H1 (cell line): ENCODE data around the gene TRMT10B. TPM values are rescaled to one million over a fixed set of nuclear protein-coding genes. Genes with fewer than 3 reads are reported as not detected.

ENCODE experiments used
- CTCF ChIA-PET: fragments of 300-600 bp; sonication (Branson Sonifier 250); formaldehyde crosslinking; loops from one replicate; lab custom pipeline; 2021; ENCODE audit not compliant: partially characterized antibody; lab: Charles Lee
- POLR2A ChIA-PET: fragments of 300-600 bp; sonication (Branson Sonifier 250); formaldehyde crosslinking; loops from one replicate; lab custom pipeline; 2021; ENCODE audit warnings: inconsistent platforms; ENCODE audit not compliant: partially characterized antibody; lab: Charles Lee
- DNase-seq, 2 experiments: peaks; one replicate each; pipeline versions ENCODE4 v3.0.0 to v3.0.0-alpha.2; 2010 to 2022; ENCODE audit warnings: low spot score in 2 of 2, low read depth in 1 of 2, mixed read lengths in 1 of 2
- FAIRE-seq: peaks from 2 replicates; lab custom pipeline; 2011; peaks lifted over from hg19 to GRCh38; lab: Jason Lieb, UNC
- H2AFZ ChIP-seq: 2 replicates; pipeline ENCODE4 v1.8.1; 2012; ENCODE audit warnings: low read length, inconsistent platforms
- H2AK5ac ChIP-seq: 2 replicates; pipeline ENCODE4 v1.6.1; 2013; ENCODE audit warnings: low read depth, low read length
- H2BK120ac ChIP-seq: replicated peaks from 2 replicates; pipeline ENCODE3; 2013; ENCODE audit warnings: low read depth, low read length, inconsistent platforms
- H2BK12ac ChIP-seq: 2 replicates; pipeline ENCODE4 v1.6.1; 2013; ENCODE audit warnings: low read depth, low read length
- H2BK15ac ChIP-seq: 2 replicates; pipeline ENCODE4 v1.6.1; 2013; ENCODE audit warnings: low read length
- H2BK20ac ChIP-seq: 2 replicates; pipeline ENCODE4 v1.6.1; 2013; ENCODE audit warnings: low read length
- H2BK5ac ChIP-seq: 2 replicates; pipeline ENCODE4 v1.6.1; 2013; ENCODE audit warnings: low read depth, low read length
- H3K14ac ChIP-seq: 2 replicates; pipeline ENCODE4 v1.6.1; 2013; ENCODE audit warnings: inconsistent platforms; ENCODE audit not compliant: insufficient read length
- H3K18ac ChIP-seq: 2 replicates; pipeline ENCODE4 v1.6.1; 2013; ENCODE audit warnings: low read length; ENCODE audit errors: extremely low read depth
- H3K23ac ChIP-seq: 2 replicates; pipeline ENCODE4 v1.6.1; 2013; ENCODE audit warnings: inconsistent platforms; ENCODE audit not compliant: insufficient read length
- H3K23me2 ChIP-seq: 2 replicates; pipeline ENCODE4 v1.6.1; 2013; ENCODE audit warnings: low read depth, low read length
- H3K27ac ChIP-seq: 2 replicates; pipeline ENCODE4 v1.6.1; 2011; ENCODE audit warnings: low read depth, low read length, inconsistent platforms
- H3K27me3 ChIP-seq, 4 experiments: replicated peaks in 1 of 4; 1 replicate in 1 of 4; 2 replicates in 3 of 4; pipeline versions ENCODE4 v1.6.1 to v1.8.1; 2011 to 2013; ENCODE audit warnings: low read length in 3 of 4, mild to moderate bottlenecking in 3 of 4, inconsistent platforms in 2 of 4, mixed read lengths in 2 of 4, moderate library complexity in 1 of 4; ENCODE audit not compliant: control insufficient read depth in 3 of 4, insufficient read depth in 3 of 4; ENCODE audit errors: extremely low read depth in 1 of 4
- H3K36me3 ChIP-seq, 4 experiments: 2 replicates each; pipeline versions ENCODE4 v1.6.1 to v1.8.1; 2011 to 2013; ENCODE audit warnings: mild to moderate bottlenecking in 4 of 4, low read length in 3 of 4, moderate library complexity in 2 of 4, control low read depth in 1 of 4, inconsistent platforms in 1 of 4; ENCODE audit not compliant: insufficient read depth in 4 of 4, control insufficient read depth in 2 of 4
- H3K4ac ChIP-seq: replicated peaks from 2 replicates; pipeline ENCODE3; 2013; ENCODE audit warnings: low read length, low read depth, mixed read lengths, inconsistent platforms; ENCODE audit not compliant: insufficient read length
- H3K4me1 ChIP-seq, 4 experiments: replicated peaks in 1 of 4; 1 replicate in 1 of 4; 2 replicates in 3 of 4; pipeline versions ENCODE4 v1.6.1 to v1.8.1; 2011 to 2013; ENCODE audit warnings: low read length in 3 of 4, inconsistent platforms in 2 of 4, mixed read lengths in 1 of 4; ENCODE audit not compliant: insufficient read depth in 4 of 4, control insufficient read depth in 3 of 4
- H3K4me2 ChIP-seq, 2 experiments: 2 replicates each; pipeline versions ENCODE4 v1.6.1 to v1.8.1; 2011 to 2013; ENCODE audit warnings: low read depth in 2 of 2, low read length in 2 of 2, control low read depth in 1 of 2, inconsistent platforms in 1 of 2, mild to moderate bottlenecking in 1 of 2; ENCODE audit not compliant: insufficient read depth in 1 of 2
- H3K4me3 ChIP-seq, 4 experiments: fragments of 200-600, 300-600 bp in 1 of 4; sonication (generic), shearing (Covaris generic), sonication (Bioruptor Twin) in 1 of 4; 2 replicates each; pipeline versions ENCODE4 v1.5.1 to v1.8.1; 2011 to 2016; ENCODE audit warnings: low read length in 4 of 4, low read depth in 3 of 4, control low read depth in 2 of 4, inconsistent platforms in 2 of 4, mild to moderate bottlenecking in 2 of 4, mixed read lengths in 1 of 4, moderate library complexity in 1 of 4; ENCODE audit not compliant: insufficient read depth in 2 of 4; ENCODE audit errors: extremely low read depth in 1 of 4
- H3K56ac ChIP-seq: replicated peaks from 2 replicates; pipeline ENCODE3; 2013; ENCODE audit warnings: low read depth, mild to moderate bottlenecking, mixed read lengths, low read length, inconsistent platforms; ENCODE audit not compliant: insufficient read length
- H3K79me1 ChIP-seq: 2 replicates; pipeline ENCODE4 v1.6.1; 2013; ENCODE audit warnings: low read depth, low read length, control low read depth
- H3K79me2 ChIP-seq, 2 experiments: 2 replicates each; pipeline versions ENCODE4 v1.6.1 to v1.8.1; 2012 to 2013; ENCODE audit warnings: low read length in 2 of 2, mild to moderate bottlenecking in 2 of 2, inconsistent platforms in 1 of 2; ENCODE audit not compliant: insufficient read depth in 2 of 2, control insufficient read depth in 1 of 2
- H3K9ac ChIP-seq, 4 experiments: replicated peaks in 1 of 4; 1 replicate in 1 of 4; 2 replicates in 3 of 4; pipeline versions ENCODE4 v1.6.1 to v1.8.1; 2011 to 2013; ENCODE audit warnings: low read depth in 3 of 4, low read length in 3 of 4, control low read depth in 2 of 4, mild to moderate bottlenecking in 2 of 4, moderate library complexity in 2 of 4, inconsistent platforms in 1 of 4; ENCODE audit errors: extremely low read depth in 1 of 4
- H3K9me3 ChIP-seq, 2 experiments: 2 replicates each; pipeline versions ENCODE4 v1.6.1 to v1.8.1; 2012 to 2013; ENCODE audit warnings: mild to moderate bottlenecking in 2 of 2, moderate library complexity in 2 of 2, control low read depth in 1 of 2, inconsistent platforms in 1 of 2, low read depth in 1 of 2, low read length in 1 of 2, mixed read lengths in 1 of 2; ENCODE audit not compliant: insufficient read depth in 2 of 2
- H4K20me1 ChIP-seq, 2 experiments: replicated peaks in 1 of 2; 2 replicates each; pipeline versions ENCODE3 to v1.8.1; 2011 to 2013; ENCODE audit warnings: inconsistent platforms in 2 of 2, low read length in 2 of 2, mild to moderate bottlenecking in 1 of 2; ENCODE audit not compliant: insufficient read depth in 2 of 2, control insufficient read depth in 1 of 2
- H4K5ac ChIP-seq: 2 replicates; pipeline ENCODE4 v1.6.1; 2013; ENCODE audit warnings: low read length, low read depth, mixed read lengths, inconsistent platforms; ENCODE audit not compliant: insufficient read length
- H4K8ac ChIP-seq: 2 replicates; pipeline ENCODE4 v1.8.0; 2013; ENCODE audit warnings: mild to moderate bottlenecking, moderate library complexity, low read length, inconsistent platforms; ENCODE audit not compliant: insufficient read depth; ENCODE audit errors: extremely low read depth
- H4K91ac ChIP-seq: replicated peaks from 2 replicates; pipeline ENCODE3; 2013; ENCODE audit warnings: low read length, mixed read lengths, inconsistent platforms; ENCODE audit not compliant: insufficient read length
- BCL11A ChIP-seq, 2 experiments: IDR thresholded peaks; one replicate each; pipeline ENCODE4 v1.6.1; 2011; ENCODE audit warnings: low read depth in 2 of 2, low read length in 2 of 2, mild to moderate bottlenecking in 2 of 2
- BRCA1 ChIP-seq: IDR thresholded peaks from 2 replicates; pipeline ENCODE4 v1.6.1; 2012; ENCODE audit warnings: low read depth, low read length, improper control_type of control experiment
- CEBPB ChIP-seq: IDR thresholded peaks from 2 replicates; pipeline ENCODE4 v1.6.1; 2012; ENCODE audit warnings: low read depth, low read length
- HDAC2 ChIP-seq, 2 experiments: fragments of 300-600 bp in 1 of 2; sonication (generic) in 1 of 2; IDR thresholded peaks; 2 replicates each; pipeline ENCODE4 v1.6.1; 2011 to 2012; ENCODE audit warnings: low read depth in 2 of 2, low read length in 2 of 2, mild to moderate bottlenecking in 2 of 2, moderate library complexity in 2 of 2, borderline replicate concordance in 1 of 2, inconsistent platforms in 1 of 2
- JUND ChIP-seq: IDR thresholded peaks from 2 replicates; pipeline ENCODE4 v1.6.1; 2011; ENCODE audit warnings: mild to moderate bottlenecking, improper control_type of control experiment, low read length
- KDM4A ChIP-seq: IDR thresholded peaks from one replicate; pipeline ENCODE4 v1.7.1; 2012; ENCODE audit warnings: low read depth, mild to moderate bottlenecking, moderate library complexity, low read length, inconsistent platforms; ENCODE audit not compliant: severe bottlenecking
- NRF1 ChIP-seq: IDR thresholded peaks from 2 replicates; pipeline ENCODE4 v1.6.1; 2011; ENCODE audit warnings: mild to moderate bottlenecking, low read depth, low read length, improper control_type of control experiment
- POLR2A ChIP-seq, 2 experiments: IDR thresholded peaks; 1 replicate in 1 of 2; 2 replicates in 1 of 2; pipeline ENCODE4 v1.6.1; 2011; ENCODE audit warnings: low read depth in 2 of 2, low read length in 2 of 2, mild to moderate bottlenecking in 2 of 2; ENCODE audit errors: control extremely low read depth in 1 of 2
- RAD21 ChIP-seq, 2 experiments: IDR thresholded peaks in 1 of 2; conservative IDR thresholded peaks in 1 of 2; 2 replicates each; pipeline ENCODE4 v1.6.1; 2011; ENCODE audit warnings: low read depth in 2 of 2, low read length in 2 of 2, improper control_type of control experiment in 1 of 2, inconsistent platforms in 1 of 2, mild to moderate bottlenecking in 1 of 2, moderate library complexity in 1 of 2
- SAP30 ChIP-seq: fragments of 300-600 bp; sonication (generic); IDR thresholded peaks from 2 replicates; pipeline ENCODE4 v1.7.1; 2012; ENCODE audit warnings: low read length, moderate library complexity, mild to moderate bottlenecking, inconsistent platforms; ENCODE audit not compliant: insufficient read depth, insufficient replicate concordance
- SP4 ChIP-seq: IDR thresholded peaks from 2 replicates; pipeline ENCODE4 v1.6.1; 2012; ENCODE audit warnings: low read length, inconsistent platforms
- SUZ12 ChIP-seq: fragments of 200-600 bp; sonication (generic); IDR thresholded peaks from 2 replicates; pipeline ENCODE4 v1.6.1; 2012; ENCODE audit warnings: mild to moderate bottlenecking, inconsistent platforms, low read length, moderate library complexity, mixed read lengths
- WGBS, 2 experiments: shearing (Covaris generic) in 1 of 2; methylation state at CpG; one replicate each; pipeline versions ENCODE4 v1.1.6 to v1.1.7; 2013 to 2015; ENCODE audit warnings: low lambda C conversion rate in 2 of 2, mixed read lengths in 2 of 2, inconsistent platforms in 1 of 2, low coverage in 1 of 2, missing lambda C conversion rate in 1 of 2; ENCODE audit not compliant: insufficient replicate concordance in 2 of 2, insufficient coverage in 1 of 2, insufficient read length in 1 of 2; ENCODE audit errors: extremely low coverage in 1 of 2, missing lambda C conversion rate in 1 of 2; 5-methylcytosine and 5-hydroxymethylcytosine counted together
- polyA plus RNA-seq, 7 experiments: library from polyadenylated mRNA; depleted of rRNA in 3 of 7; stranded (reverse) in 5 of 7; unstranded in 2 of 7; fragments of >200 nt in 5 of 7; fragments of 200-250 nt in 2 of 7; gene quantifications; 1 replicate in 5 of 7; 2 replicates in 1 of 7; 4 replicates in 1 of 7; pipeline versions ENCODE4 v1.2.1 to v1.2.3, GENCODE V29; 2011 to 2013; ENCODE audit warnings: missing spikeins in 2 of 7, mixed read lengths in 2 of 7
- total RNA-seq: library from RNA; stranded (reverse); fragmentation: NEBNext Ultra II Directional; extraction: Animal tissue kit (Norgen Biotek cat#: 25700); gene quantifications from 2 replicates; pipeline ENCODE4 v1.2.1, GENCODE V29; 2021

TRMT10B gene
- total and polyA plus RNA-seq, 2 of the 8 experiments (the other 6 are each of a cell fraction or from before 2014, with no cell fraction given), result 2.4 to 4.5 TPM

- peaks cover 2 to 44% (median 23%) of the 10 kb centered on the region in 4 experiments for H3K36me3 ChIP-seq
- no peak overlapping the region for H3K4me3 ChIP-seq
- no peak overlapping the region for H2BK15ac ChIP-seq
- H3K79me2 ChIP-seq, result no peaks in the 10 kb centered on the region
- POLR2A ChIA-PET, result interaction anchor here (0.6 to 4.2 kb wide), 5 partner anchors 8 to 203 kb away, joined by 3 to 20 read pairs (median 3); partner anchors contain the start of gene EXOSC3
- H2BK120ac ChIP-seq, result no peak overlapping the region
- H3K27me3 ChIP-seq, result no peaks in the 10 kb centered on the region
- H3K4ac ChIP-seq, result no peak overlapping the region
- DNase-seq (no peak), FAIRE-seq (no peak)
- CTCF ChIA-PET, result interaction anchor here (0.6 to 4.8 kb wide), 3 partner anchors 9 to 26 kb away, joined by 3 to 19 read pairs (median 3); partner anchors contain the start of gene EXOSC3
- no peaks in the 10 kb centered on the region for H3K9me3 ChIP-seq
- H2BK20ac ChIP-seq, result no peak overlapping the region
- H3K9ac ChIP-seq, result no peak overlapping the region
- no peak overlapping the region for H3K4me2 ChIP-seq
- H2AK5ac ChIP-seq, result no peak overlapping the region
- no peaks in the 10 kb centered on the region for H3K4me1 ChIP-seq
- H3K79me1 ChIP-seq, result no peaks in the 10 kb centered on the region
- H3K27ac ChIP-seq, result no peak overlapping the region
- no peak overlapping the region for H4K8ac ChIP-seq
- no peak overlapping the region for H4K91ac ChIP-seq
- H3K23ac ChIP-seq, result no peak overlapping the region
- no peaks in the 10 kb centered on the region for H3K23me2 ChIP-seq
- H4K5ac ChIP-seq, result no peak overlapping the region
- no peaks in the 10 kb centered on the region for H4K20me1 ChIP-seq
- H2BK5ac ChIP-seq, result no peak overlapping the region
- H3K14ac ChIP-seq, result no peak overlapping the region
- H2AFZ ChIP-seq, result no peak overlapping the region
- 89% methylated on average over 1 of the region's 1 CpG; no CpG with 5 or more reads in 1 of the 2 experiments for WGBS, 2 experiments
- no peak overlapping the region for H3K18ac ChIP-seq
- H3K56ac ChIP-seq, result no peak overlapping the region
- H2BK12ac ChIP-seq, result no peak overlapping the region
- TF ChIP-seq BCL11A (IDR thresholded peaks at IDR 0.05; ENCODE audit: low read depth in 2 of 2, low read length in 2 of 2) (no peak), SUZ12 (no peak), BRCA1 (no peak), JUND (no peak), KDM4A (no peak), RAD21 (IDR thresholded peaks at IDR 0.05 in 1 of 2, conservative IDR thresholded peaks at IDR 0.05 in 1 of 2; ENCODE audit: low read depth in 2 of 2, low read length in 2 of 2) (no peak), CEBPB (no peak), SP4 (no peak), SAP30 (no peak), HDAC2 (IDR thresholded peaks at IDR 0.05; ENCODE audit: borderline replicate concordance in 1 of 2, low read depth in 2 of 2, low read length in 2 of 2) (no peak), NRF1 (no peak), POLR2A (IDR thresholded peaks at IDR 0.05; ENCODE audit: control extremely low read depth in 1 of 2, low read depth in 2 of 2, low read length in 2 of 2) (no peak; a peak in 1 of 3 replicates)
Measured at GRCh38 chr9:37775216-37775919, 21.8 kb downstream of the TRMT10B start.
